Measurements from ENCODE around the gene STXBP1.

Gene STXBP1

GRCh38 chr9:127654619-127655018, 42.5 kb downstream of the STXBP1 start:
- no peak for DNase-seq (ENCODE audit: low read depth in 2 of 2)

GRCh38 chr9:127658428-127658827, 46.4 kb downstream of the STXBP1 start:
- DNase-seq (ENCODE audit: low read depth in 2 of 2): no peak

GRCh38 chr9:127660886-127661741, 49.0 kb downstream of the STXBP1 start:
- DNase-seq (ENCODE audit: low read depth in 2 of 2): no peak

GRCh38 chr9:127662617-127663016, 50.5 kb downstream of the STXBP1 start:
- DNase-seq (ENCODE audit: low read depth in 2 of 2): no peak

GRCh38 chr9:127664324-127664677, 52.2 kb downstream of the STXBP1 start:
- no peak for DNase-seq (ENCODE audit: low read depth in 2 of 2)

- no peak for DNase-seq (ENCODE audit: low read depth in 2 of 2)
Measured at GRCh38 chr9:127664678-127665507, 52.8 kb downstream of the STXBP1 start.

GRCh38 chr9:127667127-127667844, 55.2 kb downstream of the STXBP1 start:
- DNase-seq (ENCODE audit: low read depth in 2 of 2): no peak

- DNase-seq (ENCODE audit: low read depth in 2 of 2): no peak
Measured at GRCh38 chr9:127667906-127668305, 55.8 kb downstream of the STXBP1 start.

GRCh38 chr9:127673234-127673633, 61.2 kb downstream of the STXBP1 start:
- DNase-seq (ENCODE audit: low read depth in 2 of 2): no peak

GRCh38 chr9:127676638-127677037, 64.6 kb downstream of the STXBP1 start:
- DNase-seq (ENCODE audit: low read depth in 2 of 2): no peak

GRCh38 chr9:127679506-127679905, 67.4 kb downstream of the STXBP1 start:
- DNase-seq (ENCODE audit: low read depth in 2 of 2): no peak

- no peak for DNase-seq (ENCODE audit: low read depth in 2 of 2)
Measured at GRCh38 chr9:127680226-127680625, 68.1 kb downstream of the STXBP1 start.

- DNase-seq (ENCODE audit: low read depth in 2 of 2): no peak
Measured at GRCh38 chr9:127680846-127681245, 68.8 kb downstream of the STXBP1 start.

GRCh38 chr9:127682351-127683136, 70.5 kb downstream of the STXBP1 start:
- DNase-seq (ENCODE audit: low read depth in 2 of 2): no peak

- no peak for DNase-seq (ENCODE audit: low read depth in 2 of 2)
Measured at GRCh38 chr9:127683723-127684122, 71.6 kb downstream of the STXBP1 start.

- DNase-seq (ENCODE audit: low read depth in 2 of 2): no peak
Measured at GRCh38 chr9:127684576-127684975, 72.5 kb downstream of the STXBP1 start.

GRCh38 chr9:127686461-127687393, 74.7 kb downstream of the STXBP1 start:
- DNase-seq (ENCODE audit: low read depth in 2 of 2): no peak

- DNase-seq (ENCODE audit: low read depth in 2 of 2): no peak
Measured at GRCh38 chr9:127689329-127690000, 77.4 kb downstream of the STXBP1 start.

- DNase-seq (ENCODE audit: low read depth in 2 of 2): no peak
Measured at GRCh38 chr9:127690735-127691134, 78.7 kb downstream of the STXBP1 start.

- DNase-seq (ENCODE audit: low read depth in 2 of 2): no peak
Measured at GRCh38 chr9:127692071-127692470, 80.0 kb downstream of the STXBP1 start.

Measured in stimulated activated CD4-positive, alpha-beta T cell treated with anti-CD3 and anti-CD28 coated beads, Interleukin-1b, Interleukin-23, amount 100 ng/mL, for 1 hour (primary cell).